A549 (cell line): ENCODE data around the gene RHOB. TPM values are rescaled to one million over a fixed set of nuclear protein-coding genes. Genes with fewer than 3 reads are reported as not detected.

Source experiments
- ATAC-seq, 2 experiments: fragments of 200-7000 bp in 1 of 2; fragments of >200 bp in 1 of 2; cut with Nextera tagmentation in 1 of 2; cut with Tn5 transposase in 1 of 2; 3 replicates each; pipeline versions ENCODE4 v1.8.0 to v1.9.1; 2018 to 2020; ENCODE audit warnings: mild to moderate bottlenecking in 1 of 2, moderate library complexity in 1 of 2
- CTCF ChIA-PET: fragments of 300-600 bp; sonication (Branson Sonifier 250); formaldehyde crosslinking; extraction: SDS; loops from one replicate; lab custom pipeline; 2021; ENCODE audit warnings: antibody characterized with exemption, inconsistent platforms; lab: Yijun Ruan, JAX
- POLR2A ChIA-PET: fragments of 350-600 bp; formaldehyde crosslinking; extraction: SDS; loops from one replicate; lab custom pipeline; 2021; ENCODE audit warnings: antibody characterized with exemption, inconsistent platforms; lab: Yijun Ruan, JAX
- DNase-seq, 2 experiments: peaks; one replicate each; pipeline versions ENCODE4 v3.0.0 to v3.0.0-alpha.2; 2011 to 2016; ENCODE audit warnings: low read depth in 1 of 2, low spot score in 1 of 2
- FAIRE-seq: peaks from 2 replicates; lab custom pipeline; 2011; peaks lifted over from hg19 to GRCh38; lab: Jason Lieb, UNC
- H3K27ac ChIP-seq, 2 experiments: fragments of >200 bp; sonication (Bioruptor Twin); formaldehyde crosslinking; 3 replicates each; pipeline ENCODE4 v1.5.1; 2016 to 2017
- H3K4me1 ChIP-seq: fragments of >200 bp; sonication (Bioruptor Twin); formaldehyde crosslinking; 3 replicates; pipeline ENCODE4 v1.6.1; 2016
- H3K4me2 ChIP-seq: fragments of >200 bp; sonication (Bioruptor Twin); formaldehyde crosslinking; 3 replicates; pipeline ENCODE4 v1.6.1; 2016
- H3K4me3 ChIP-seq: fragments of >200 bp; sonication (Bioruptor Twin); formaldehyde crosslinking; 3 replicates; pipeline ENCODE4 v1.5.1; 2016
- H3K9me3 ChIP-seq: fragments of >200 bp; sonication (Bioruptor Twin); formaldehyde crosslinking; 3 replicates; pipeline ENCODE4 v1.6.1; 2016
- BHLHE40 ChIP-seq: IDR thresholded peaks from 2 replicates; pipeline ENCODE4 v1.6.1; 2012; ENCODE audit warnings: low read depth, low read length, inconsistent platforms
- CHD2 ChIP-seq: fragments of 150-350 bp; IDR thresholded peaks from 2 replicates; pipeline ENCODE4 v1.6.1; 2014; ENCODE audit warnings: low read length; ENCODE audit not compliant: partially characterized antibody
- ESRRA ChIP-seq: fragments of 150-350 bp; IDR thresholded peaks from 2 replicates; pipeline ENCODE4 v1.6.1; 2014; ENCODE audit warnings: mild to moderate bottlenecking, low read length, borderline replicate concordance
- HOXA7 ChIP-seq: fragments of 250-450 bp; sonication (Bioruptor Pico); IDR thresholded peaks from 2 replicates; pipeline ENCODE4 v1.5.0; 2020; ENCODE audit warnings: mild to moderate bottlenecking, moderate library complexity
- HOXB5 ChIP-seq: fragments of 250-450 bp; sonication (Bioruptor Pico); IDR thresholded peaks from 2 replicates; pipeline ENCODE4 v1.5.0; 2020; ENCODE audit warnings: mild to moderate bottlenecking, moderate library complexity
- JUNB ChIP-seq: fragments of >200 bp; sonication (Bioruptor Twin); formaldehyde crosslinking; IDR thresholded peaks from 2 replicates; pipeline ENCODE4 v1.6.1; 2016
- MAFK ChIP-seq: fragments of 450-650 bp; IDR thresholded peaks from 2 replicates; pipeline ENCODE4 v1.6.1; 2014; ENCODE audit not compliant: partially characterized antibody
- MAZ ChIP-seq: fragments of 150-350 bp; IDR thresholded peaks from 2 replicates; pipeline ENCODE4 v1.6.1; 2014; ENCODE audit warnings: antibody characterized with exemption, low read depth, low read length, borderline replicate concordance
- MYC ChIP-seq: IDR thresholded peaks from 2 replicates; pipeline ENCODE4 v1.6.1; 2012; ENCODE audit warnings: mild to moderate bottlenecking, inconsistent platforms, low read length, improper control_type of control experiment, borderline replicate concordance
- NFE2L2 ChIP-seq: fragments of 150-350 bp; conservative IDR thresholded peaks from 2 replicates; pipeline ENCODE4 v1.6.1; 2014; ENCODE audit warnings: low read length
- NR3C1 ChIP-seq: fragments of >200 bp; sonication (Bioruptor Twin); formaldehyde crosslinking; IDR thresholded peaks from 3 replicates; pipeline ENCODE4 v1.6.1; 2017
- POLR2A ChIP-seq: IDR thresholded peaks from 2 replicates; pipeline ENCODE4 v1.6.1; 2012; ENCODE audit warnings: mild to moderate bottlenecking, low read length
- RFX5 ChIP-seq: fragments of 450-650 bp; IDR thresholded peaks from 2 replicates; pipeline ENCODE4 v1.7.1; 2014; ENCODE audit warnings: antibody characterized with exemption, mild to moderate bottlenecking, moderate library complexity
- TFCP2L1 ChIP-seq: fragments of 250-450 bp; sonication (Bioruptor Pico); IDR thresholded peaks from 2 replicates; pipeline ENCODE4 v1.5.0; 2021; ENCODE audit warnings: mild to moderate bottlenecking
- ZC3H11A ChIP-seq: fragments of 450-650 bp; IDR thresholded peaks from 2 replicates; pipeline ENCODE4 v1.6.1; 2014; ENCODE audit warnings: antibody characterized with exemption, mild to moderate bottlenecking
- ZFP36 ChIP-seq: fragments of 450-650 bp; IDR thresholded peaks from 2 replicates; pipeline ENCODE4 v1.6.1; 2014; ENCODE audit warnings: borderline replicate concordance; ENCODE audit not compliant: partially characterized antibody
- WGBS: methylation state at CpG from one replicate; pipeline ENCODE4 v1.1.6; 2017; ENCODE audit errors: missing lambda C conversion rate; 5-methylcytosine and 5-hydroxymethylcytosine counted together
- polyA plus RNA-seq, 4 experiments: library from polyadenylated mRNA; depleted of rRNA in 3 of 4; stranded (reverse); fragments of >200 nt; fragmentation: RNase III in 1 of 4; extraction: RNeasy Plus Mini Kit Qiagen cat#74134 plus additional on column Dnase treatment in 1 of 4; gene quantifications; 2 replicates in 3 of 4; 3 replicates in 1 of 4; pipeline ENCODE4 v1.2.3, GENCODE V29; 2011 to 2017
- TF ChIP-seq, protein P1 (sequence below): fragments of 200-600 bp; sonication (generic); IDR thresholded peaks from 2 replicates; pipeline ENCODE4 v1.6.1; 2016; ENCODE audit warnings: antibody characterized with exemption, mild to moderate bottlenecking, moderate library complexity
- TF ChIP-seq, protein P2 (sequence below): fragments of >200 bp; sonication (Bioruptor Twin); formaldehyde crosslinking; IDR thresholded peaks from 3 replicates; pipeline ENCODE4 v1.6.1; 2016
- TF ChIP-seq, protein P3 (sequence below): fragments of 250-450 bp; sonication (Bioruptor Pico); IDR thresholded peaks from 2 replicates; pipeline ENCODE4 v1.5.0; 2020; ENCODE audit warnings: low read depth, mild to moderate bottlenecking, moderate library complexity
- TF ChIP-seq, protein P4 (sequence below): IDR thresholded peaks from 2 replicates; pipeline ENCODE4 v1.6.1; 2012
- TF ChIP-seq, protein P5 (sequence below): fragments of 450-650 bp; IDR thresholded peaks from 2 replicates; pipeline ENCODE4 v1.6.1; 2014; ENCODE audit warnings: antibody characterized with exemption
- TF ChIP-seq, protein P6 (sequence below): fragments of >200 bp; sonication (Bioruptor Twin); formaldehyde crosslinking; IDR thresholded peaks from 2 replicates; pipeline ENCODE4 v1.6.1; 2016
- TF ChIP-seq, protein P7 (sequence below): IDR thresholded peaks from 2 replicates; pipeline ENCODE4 v1.6.1; 2012

Gene RHOB
- polyA plus RNA-seq, 2 of the 4 experiments (the other 2 are of a cell fraction), result 84.5 to 157 TPM

DNA sequence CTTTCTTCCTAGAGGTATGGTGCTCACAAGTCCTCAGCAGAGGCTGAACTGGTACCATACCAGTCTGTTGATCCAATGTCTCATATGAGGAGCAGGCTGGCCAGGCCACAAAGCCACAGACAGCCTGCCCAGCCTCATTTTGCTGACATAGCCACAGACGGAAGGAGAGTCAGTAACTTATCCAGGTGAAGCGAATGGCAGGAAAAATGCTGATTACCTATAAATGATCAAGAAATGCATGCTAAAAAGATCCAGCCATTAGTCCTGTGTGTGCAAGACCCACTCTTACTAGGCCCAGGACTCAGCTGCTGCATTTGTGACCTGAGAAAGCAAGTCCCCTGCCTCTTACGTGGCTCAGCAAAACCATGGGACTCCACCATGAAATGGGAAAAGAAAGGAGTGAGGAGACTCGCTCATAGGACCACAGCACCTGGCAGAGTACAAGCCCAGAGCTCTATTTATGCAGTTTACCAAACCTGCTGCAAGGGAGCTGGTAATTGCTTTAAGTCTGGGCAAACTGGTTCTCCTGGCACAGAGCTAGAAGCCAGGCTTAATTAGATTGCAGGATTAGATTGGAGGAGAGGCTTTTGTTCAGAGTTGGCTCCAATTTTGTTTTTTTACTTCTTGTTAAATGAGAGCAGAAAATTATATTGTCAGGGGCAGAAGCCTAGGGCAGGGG is 19.0 kb downstream of the RHOB start:
- CTCF ChIA-PET, result interaction anchor here (1.0 to 1.3 kb wide), 5 partner anchors 13 to 170 kb away, joined by 3 to 6 read pairs (median 3); no protein-coding TSS in a partner anchor
- 85% methylated on average over 4 of the region's 4 CpGs for WGBS
- FAIRE-seq, result no peak
- TF ChIP-seq MAFK (peak; percentile 54), ESRRA (no peak), ZFP36 (no peak), NFE2L2 (no peak), ZC3H11A (no peak), JUNB (no peak), BHLHE40 (no peak)
- TF ChIP-seq, protein P1, sequence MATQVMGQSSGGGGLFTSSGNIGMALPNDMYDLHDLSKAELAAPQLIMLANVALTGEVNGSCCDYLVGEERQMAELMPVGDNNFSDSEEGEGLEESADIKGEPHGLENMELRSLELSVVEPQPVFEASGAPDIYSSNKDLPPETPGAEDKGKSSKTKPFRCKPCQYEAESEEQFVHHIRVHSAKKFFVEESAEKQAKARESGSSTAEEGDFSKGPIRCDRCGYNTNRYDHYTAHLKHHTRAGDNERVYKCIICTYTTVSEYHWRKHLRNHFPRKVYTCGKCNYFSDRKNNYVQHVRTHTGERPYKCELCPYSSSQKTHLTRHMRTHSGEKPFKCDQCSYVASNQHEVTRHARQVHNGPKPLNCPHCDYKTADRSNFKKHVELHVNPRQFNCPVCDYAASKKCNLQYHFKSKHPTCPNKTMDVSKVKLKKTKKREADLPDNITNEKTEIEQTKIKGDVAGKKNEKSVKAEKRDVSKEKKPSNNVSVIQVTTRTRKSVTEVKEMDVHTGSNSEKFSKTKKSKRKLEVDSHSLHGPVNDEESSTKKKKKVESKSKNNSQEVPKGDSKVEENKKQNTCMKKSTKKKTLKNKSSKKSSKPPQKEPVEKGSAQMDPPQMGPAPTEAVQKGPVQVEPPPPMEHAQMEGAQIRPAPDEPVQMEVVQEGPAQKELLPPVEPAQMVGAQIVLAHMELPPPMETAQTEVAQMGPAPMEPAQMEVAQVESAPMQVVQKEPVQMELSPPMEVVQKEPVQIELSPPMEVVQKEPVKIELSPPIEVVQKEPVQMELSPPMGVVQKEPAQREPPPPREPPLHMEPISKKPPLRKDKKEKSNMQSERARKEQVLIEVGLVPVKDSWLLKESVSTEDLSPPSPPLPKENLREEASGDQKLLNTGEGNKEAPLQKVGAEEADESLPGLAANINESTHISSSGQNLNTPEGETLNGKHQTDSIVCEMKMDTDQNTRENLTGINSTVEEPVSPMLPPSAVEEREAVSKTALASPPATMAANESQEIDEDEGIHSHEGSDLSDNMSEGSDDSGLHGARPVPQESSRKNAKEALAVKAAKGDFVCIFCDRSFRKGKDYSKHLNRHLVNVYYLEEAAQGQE, result no peak
- TF ChIP-seq, all 56 proteins: peak for 1
- no peaks in the 10 kb centered on the region for H3K4me1 ChIP-seq
- ATAC-seq (0 out of 6 replicates have a peak, but pooled peaks of 1 of the 2 experiments have one; percentile 47), DNase-seq (no peak)
- POLR2A ChIA-PET, result no interaction called here
- H3K4me2 ChIP-seq, result no peak overlapping the region
- no peaks in the 10 kb centered on the region; the same call in 2 of the 3 replicates for H3K9me3 ChIP-seq
- no peak overlapping the region for H3K4me3 ChIP-seq
- H3K27ac ChIP-seq, result no peak overlapping the region

DNA sequence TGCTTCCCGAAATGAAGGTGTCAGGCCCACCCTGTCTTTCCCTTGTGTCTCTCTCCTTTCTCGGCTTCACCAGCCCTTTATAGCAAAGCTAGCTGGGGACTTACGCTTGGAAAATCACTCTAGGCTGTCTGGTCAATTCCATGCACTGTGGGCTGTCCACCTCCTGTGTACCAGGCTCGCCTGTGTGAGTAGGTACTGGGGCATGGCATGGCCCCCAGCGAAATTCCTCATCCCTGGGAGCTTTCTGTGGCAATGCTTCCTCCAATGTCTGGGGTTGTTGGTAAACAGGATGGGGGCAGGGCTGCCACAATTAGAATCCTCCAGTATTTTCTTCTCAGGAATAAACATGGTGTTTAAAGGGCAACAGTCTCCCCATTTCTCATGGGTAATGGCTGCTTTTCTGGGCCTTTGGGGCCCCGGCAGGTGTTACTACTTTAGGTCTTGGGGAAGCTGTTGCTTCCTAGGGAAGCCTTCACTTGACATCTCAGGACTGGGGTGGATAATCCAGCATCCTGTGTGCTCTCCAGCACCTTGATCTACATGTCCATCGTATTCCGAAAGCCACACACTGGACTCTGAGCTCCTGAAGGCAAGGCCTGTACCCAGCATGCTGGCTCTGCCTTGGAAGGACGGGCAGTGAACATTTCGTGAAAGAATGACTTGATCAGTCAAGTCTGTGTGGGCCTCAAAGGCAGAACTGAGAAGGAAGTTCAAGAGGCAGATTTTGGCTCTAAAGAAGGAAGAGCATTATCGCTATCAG is 21.1 kb downstream of the RHOB start:
- H3K27ac ChIP-seq, result no peak overlapping the region
- H3K4me1 ChIP-seq, result no peaks in the 10 kb centered on the region
- no peak overlapping the region for H3K4me3 ChIP-seq
- no peak for ATAC-seq
- ChIA-PET CTCF (interaction anchor here (0.6 to 2.7 kb wide), 9 partner anchors 9 to 174 kb away, joined by 3 to 13 read pairs (median 3); no protein-coding TSS in a partner anchor), POLR2A (interaction anchor here (3.2 kb wide), 1 partner anchor 21 kb away, joined by 18 read pairs; the partner anchor contains the start of gene RHOB)
- 75% methylated on average over 11 of the region's 11 CpGs for WGBS
- H3K4me2 ChIP-seq, result no peak overlapping the region
- FAIRE-seq, result no peak
- no peaks in the 10 kb centered on the region for H3K9me3 ChIP-seq
- no peak for DNase-seq
- TF ChIP-seq NR3C1 (no peak), MAFK (no peak), HOXB5 (CRISPR knock-in tag) (no peak), TFCP2L1 (CRISPR knock-in tag) (no peak), CHD2 (no peak), RFX5 (no peak), HOXA7 (CRISPR knock-in tag) (no peak), POLR2A (no peak), MYC (no peak), MAZ (no peak)
- TF ChIP-seq, protein P2, sequence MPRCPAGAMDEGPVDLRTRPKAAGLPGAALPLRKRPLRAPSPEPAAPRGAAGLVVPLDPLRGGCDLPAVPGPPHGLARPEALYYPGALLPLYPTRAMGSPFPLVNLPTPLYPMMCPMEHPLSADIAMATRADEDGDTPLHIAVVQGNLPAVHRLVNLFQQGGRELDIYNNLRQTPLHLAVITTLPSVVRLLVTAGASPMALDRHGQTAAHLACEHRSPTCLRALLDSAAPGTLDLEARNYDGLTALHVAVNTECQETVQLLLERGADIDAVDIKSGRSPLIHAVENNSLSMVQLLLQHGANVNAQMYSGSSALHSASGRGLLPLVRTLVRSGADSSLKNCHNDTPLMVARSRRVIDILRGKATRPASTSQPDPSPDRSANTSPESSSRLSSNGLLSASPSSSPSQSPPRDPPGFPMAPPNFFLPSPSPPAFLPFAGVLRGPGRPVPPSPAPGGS, result no peak
- TF ChIP-seq, protein P3, sequence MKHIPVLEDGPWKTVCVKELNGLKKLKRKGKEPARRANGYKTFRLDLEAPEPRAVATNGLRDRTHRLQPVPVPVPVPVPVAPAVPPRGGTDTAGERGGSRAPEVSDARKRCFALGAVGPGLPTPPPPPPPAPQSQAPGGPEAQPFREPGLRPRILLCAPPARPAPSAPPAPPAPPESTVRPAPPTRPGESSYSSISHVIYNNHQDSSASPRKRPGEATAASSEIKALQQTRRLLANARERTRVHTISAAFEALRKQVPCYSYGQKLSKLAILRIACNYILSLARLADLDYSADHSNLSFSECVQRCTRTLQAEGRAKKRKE, result no peak
- TF ChIP-seq, protein P4, sequence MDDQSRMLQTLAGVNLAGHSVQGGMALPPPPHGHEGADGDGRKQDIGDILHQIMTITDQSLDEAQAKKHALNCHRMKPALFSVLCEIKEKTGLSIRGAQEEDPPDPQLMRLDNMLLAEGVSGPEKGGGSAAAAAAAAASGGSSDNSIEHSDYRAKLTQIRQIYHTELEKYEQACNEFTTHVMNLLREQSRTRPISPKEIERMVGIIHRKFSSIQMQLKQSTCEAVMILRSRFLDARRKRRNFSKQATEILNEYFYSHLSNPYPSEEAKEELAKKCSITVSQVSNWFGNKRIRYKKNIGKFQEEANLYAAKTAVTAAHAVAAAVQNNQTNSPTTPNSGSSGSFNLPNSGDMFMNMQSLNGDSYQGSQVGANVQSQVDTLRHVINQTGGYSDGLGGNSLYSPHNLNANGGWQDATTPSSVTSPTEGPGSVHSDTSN, result no peak
- TF ChIP-seq, protein P5, sequence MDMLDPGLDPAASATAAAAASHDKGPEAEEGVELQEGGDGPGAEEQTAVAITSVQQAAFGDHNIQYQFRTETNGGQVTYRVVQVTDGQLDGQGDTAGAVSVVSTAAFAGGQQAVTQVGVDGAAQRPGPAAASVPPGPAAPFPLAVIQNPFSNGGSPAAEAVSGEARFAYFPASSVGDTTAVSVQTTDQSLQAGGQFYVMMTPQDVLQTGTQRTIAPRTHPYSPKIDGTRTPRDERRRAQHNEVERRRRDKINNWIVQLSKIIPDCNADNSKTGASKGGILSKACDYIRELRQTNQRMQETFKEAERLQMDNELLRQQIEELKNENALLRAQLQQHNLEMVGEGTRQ, result no peak
- TF ChIP-seq, protein P6, sequence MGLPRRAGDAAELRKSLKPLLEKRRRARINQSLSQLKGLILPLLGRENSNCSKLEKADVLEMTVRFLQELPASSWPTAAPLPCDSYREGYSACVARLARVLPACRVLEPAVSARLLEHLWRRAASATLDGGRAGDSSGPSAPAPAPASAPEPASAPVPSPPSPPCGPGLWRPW, result no peak
- TF ChIP-seq, protein P7, sequence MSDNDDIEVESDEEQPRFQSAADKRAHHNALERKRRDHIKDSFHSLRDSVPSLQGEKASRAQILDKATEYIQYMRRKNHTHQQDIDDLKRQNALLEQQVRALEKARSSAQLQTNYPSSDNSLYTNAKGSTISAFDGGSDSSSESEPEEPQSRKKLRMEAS, result no peak
